RWPE1 (cell line): Measurements from ENCODE around the gene KRT13.

Experiments
- CTCF ChIA-PET: fragments of 350-600 bp; sonication (Branson Sonifier 250); formaldehyde crosslinking; extraction: SDS; loops from one replicate; lab custom pipeline; 2021; lab: Yijun Ruan, JAX
- POLR2A ChIA-PET: fragments of 400-600 bp; formaldehyde crosslinking; extraction: SDS; loops from one replicate; lab custom pipeline; 2020; ENCODE audit warnings: antibody characterized with exemption; ENCODE audit not compliant: low non-redundant PET; lab: Yijun Ruan, JAX
- DNase-seq: peaks from one replicate; pipeline ENCODE4 v3.0.0; 2012; ENCODE audit warnings: low spot score
- H3K27ac ChIP-seq: fragments of 450-650 bp; 2 replicates; pipeline ENCODE4 v1.5.1; 2017
- TF ChIP-seq, protein P1 (sequence below): fragments of 450-650 bp; conservative IDR thresholded peaks from 2 replicates; pipeline ENCODE4 v1.5.1; 2017; ENCODE audit warnings: low read depth, mild to moderate bottlenecking

The KRT13 gene

DNA sequence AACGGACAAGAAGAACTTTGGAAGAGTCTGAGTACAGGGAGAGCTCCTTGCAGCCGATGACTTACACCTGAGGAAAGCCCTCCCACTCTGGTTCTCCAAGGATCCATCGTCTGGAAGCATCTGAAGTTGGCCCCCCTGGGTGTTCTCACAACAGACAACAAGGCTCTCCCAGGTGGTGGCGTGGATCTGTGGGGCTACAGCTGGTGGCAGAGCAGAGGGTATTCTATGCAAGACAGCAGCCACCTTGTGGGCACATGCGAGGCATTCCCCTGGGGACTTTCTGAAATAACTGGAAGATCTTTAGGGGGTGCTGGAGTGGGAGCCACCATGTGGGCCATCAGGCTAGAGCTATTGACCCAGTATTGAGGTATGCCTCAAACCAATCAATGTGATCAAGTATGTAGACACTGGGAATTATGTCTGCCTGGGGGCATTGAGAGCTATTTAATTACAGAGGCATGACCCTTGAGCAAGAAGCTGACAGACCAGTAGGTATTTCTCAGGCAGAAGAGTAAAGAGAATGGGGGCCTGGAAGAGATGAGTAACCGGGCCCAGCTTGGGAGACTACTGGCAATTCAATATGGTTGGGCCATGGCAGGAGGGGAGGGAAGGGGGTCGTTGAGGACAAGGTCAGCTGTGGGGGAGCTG lies 29.6 kb upstream of the KRT13 start:
- H3K27ac ChIP-seq: no peak overlapping the region
- ChIA-PET CTCF (interaction anchor here (0.6 to 1.2 kb wide), 6 partner anchors 13 to 145 kb away, joined by 3 to 5 read pairs (median 3); no protein-coding TSS in a partner anchor), POLR2A (no interaction called here)
- TF ChIP-seq, protein P1, sequence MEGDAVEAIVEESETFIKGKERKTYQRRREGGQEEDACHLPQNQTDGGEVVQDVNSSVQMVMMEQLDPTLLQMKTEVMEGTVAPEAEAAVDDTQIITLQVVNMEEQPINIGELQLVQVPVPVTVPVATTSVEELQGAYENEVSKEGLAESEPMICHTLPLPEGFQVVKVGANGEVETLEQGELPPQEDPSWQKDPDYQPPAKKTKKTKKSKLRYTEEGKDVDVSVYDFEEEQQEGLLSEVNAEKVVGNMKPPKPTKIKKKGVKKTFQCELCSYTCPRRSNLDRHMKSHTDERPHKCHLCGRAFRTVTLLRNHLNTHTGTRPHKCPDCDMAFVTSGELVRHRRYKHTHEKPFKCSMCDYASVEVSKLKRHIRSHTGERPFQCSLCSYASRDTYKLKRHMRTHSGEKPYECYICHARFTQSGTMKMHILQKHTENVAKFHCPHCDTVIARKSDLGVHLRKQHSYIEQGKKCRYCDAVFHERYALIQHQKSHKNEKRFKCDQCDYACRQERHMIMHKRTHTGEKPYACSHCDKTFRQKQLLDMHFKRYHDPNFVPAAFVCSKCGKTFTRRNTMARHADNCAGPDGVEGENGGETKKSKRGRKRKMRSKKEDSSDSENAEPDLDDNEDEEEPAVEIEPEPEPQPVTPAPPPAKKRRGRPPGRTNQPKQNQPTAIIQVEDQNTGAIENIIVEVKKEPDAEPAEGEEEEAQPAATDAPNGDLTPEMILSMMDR: no peak
- no peak for DNase-seq

DNA sequence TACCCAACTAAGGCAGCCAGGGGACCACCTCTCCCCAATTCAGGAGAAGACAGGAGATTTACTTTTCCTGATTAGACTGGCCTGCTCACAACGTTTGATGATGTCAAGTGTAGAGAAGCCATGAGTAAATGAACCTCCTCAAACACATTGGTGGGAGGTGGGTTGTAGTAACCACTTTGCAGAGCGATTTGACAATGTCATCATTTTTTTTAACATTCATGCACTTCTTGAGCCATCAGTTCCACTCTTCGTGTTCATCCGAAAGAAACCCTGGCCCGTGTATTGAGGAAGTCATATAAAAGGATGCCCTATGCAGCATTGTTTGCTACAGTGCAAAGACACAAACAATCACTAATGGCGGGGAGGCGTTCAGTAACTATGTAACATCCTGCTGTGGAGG lies 28.2 kb upstream of the KRT13 start:
- no peak for DNase-seq
- TF ChIP-seq, protein P1: no peak
- CTCF ChIA-PET: no interaction called here
- no peak overlapping the region for H3K27ac ChIP-seq
- POLR2A ChIA-PET: no interaction called here

DNA sequence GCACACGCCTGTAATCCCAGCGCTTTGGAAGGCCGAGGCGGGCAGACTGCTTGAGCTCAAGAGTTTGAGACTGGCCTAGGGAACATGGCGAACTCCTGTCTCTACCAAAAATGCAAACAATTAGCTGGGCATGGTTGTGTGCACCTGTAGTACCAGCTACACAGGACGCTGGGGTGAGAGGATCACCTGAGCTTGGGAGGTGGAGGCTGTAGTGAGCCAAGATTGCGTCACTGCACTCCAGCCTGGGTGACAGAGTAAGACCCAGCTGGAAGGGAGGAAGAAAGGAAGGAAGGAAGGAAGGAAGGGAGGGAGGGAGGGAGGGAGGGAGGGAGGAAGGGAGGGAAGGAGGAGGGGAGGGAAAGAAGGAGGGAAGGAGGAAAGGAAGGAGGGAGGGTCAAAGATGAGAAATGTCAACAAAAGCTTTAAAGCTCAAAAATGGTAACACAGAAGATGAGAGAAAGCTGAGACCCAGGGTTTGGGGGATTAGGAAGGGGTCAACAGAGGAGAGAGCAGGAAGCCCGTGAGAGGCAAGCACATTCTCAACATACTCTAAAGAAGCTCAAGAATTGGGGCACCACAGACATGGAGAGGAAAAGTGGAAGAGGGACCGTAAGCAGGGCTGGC lies 27.6 kb upstream of the KRT13 start:
- ChIA-PET CTCF (interaction anchor here (0.8 kb wide), 1 partner anchor 16 kb away, joined by 4 read pairs; no protein-coding TSS in a partner anchor), POLR2A (no interaction called here)
- no peak for DNase-seq
- H3K27ac ChIP-seq: no peak overlapping the region
- TF ChIP-seq, protein P1: no peak

DNA sequence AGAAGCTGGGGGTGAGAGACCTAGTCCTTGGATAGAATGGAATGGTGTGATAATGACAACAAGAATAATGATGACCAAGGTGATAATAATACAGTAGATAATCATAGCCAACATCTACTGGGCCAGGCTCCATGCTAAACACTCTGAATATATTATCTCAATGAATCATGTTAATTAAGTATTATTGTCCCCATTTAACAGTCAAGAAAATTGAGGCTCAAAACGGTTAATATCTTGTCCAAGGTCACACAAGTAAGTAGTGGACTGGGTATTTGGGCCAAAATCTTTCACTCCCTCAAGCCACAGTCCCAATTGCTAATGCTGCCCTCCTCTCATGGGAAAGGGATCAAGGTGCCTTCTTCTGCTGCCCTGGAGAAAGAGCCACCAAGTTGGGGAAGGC lies 26.6 kb upstream of the KRT13 start:
- no peak for DNase-seq
- no peak overlapping the region for H3K27ac ChIP-seq
- ChIA-PET CTCF (no interaction called here), POLR2A (no interaction called here)
- TF ChIP-seq, protein P1: no peak

DNA sequence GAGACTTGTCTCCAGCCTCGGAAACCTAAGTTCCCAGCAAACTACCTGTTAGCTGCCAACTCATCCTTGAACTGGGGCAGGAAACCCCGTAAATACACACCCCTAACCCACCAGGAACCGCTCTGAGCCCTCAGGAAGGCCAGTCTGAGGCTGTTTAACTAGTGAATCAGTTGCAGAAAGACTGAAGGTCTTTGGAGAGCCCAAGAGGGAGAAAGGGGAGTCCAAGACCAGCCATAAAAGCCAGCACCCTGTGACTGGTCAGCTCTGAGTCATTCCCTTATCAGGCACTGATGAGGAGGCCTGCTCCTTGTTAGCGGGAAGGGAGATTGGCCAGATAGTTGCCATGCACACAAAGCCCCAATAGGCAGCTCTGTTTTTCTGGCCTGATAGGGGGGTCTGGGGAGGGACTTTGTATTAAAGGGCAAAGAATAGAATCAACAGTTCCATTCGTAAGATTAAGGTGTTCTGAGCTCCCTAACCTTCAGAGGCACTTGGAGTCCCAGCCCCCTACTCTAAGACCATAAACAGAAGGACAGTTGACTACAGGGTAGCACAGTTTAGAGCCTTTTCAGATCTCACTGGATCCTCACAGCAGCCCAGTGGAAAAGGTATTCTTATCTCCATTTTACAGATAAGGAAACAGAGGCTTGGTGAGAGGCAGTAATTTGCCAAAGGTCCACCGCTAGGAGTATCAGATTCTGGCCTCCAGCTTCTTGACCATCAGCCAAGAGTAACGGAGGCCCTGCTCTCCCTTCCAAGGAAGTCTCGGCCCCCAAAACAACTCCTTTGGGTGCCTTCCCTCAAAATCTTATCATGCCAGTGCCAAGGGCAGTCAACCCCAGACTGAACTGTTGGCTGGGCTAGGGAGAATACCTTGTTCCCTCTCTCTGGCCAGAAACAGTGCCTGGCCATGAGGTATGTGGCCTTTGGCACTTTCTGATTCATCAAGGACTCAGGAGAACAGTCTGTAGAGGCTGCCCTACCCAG lies 24.9 kb upstream of the KRT13 start:
- ChIA-PET POLR2A (no interaction called here), CTCF (interaction anchor here (0.6 to 1.3 kb wide), 3 partner anchors 18 to 281 kb away, joined by 3 to 8 read pairs (median 4); no protein-coding TSS in a partner anchor)

More for the DNA sequence above, 24.9 kb upstream of the KRT13 start:
- peak overlapping the region; percentile 32; the same call in 1 of the 2 replicates for H3K27ac ChIP-seq
- TF ChIP-seq, protein P1: no peak
- peak; percentile 51 for DNase-seq
